Activated CD4-positive, CD25-positive, alpha-beta regulatory T cell treated with anti-CD3 and anti-CD28 coated beads, Interleukin-2, amount 50 U/mL, for 72 hours (primary cell): ENCODE data around the gene LRRC55.

Source experiments
- DNase-seq: peaks from one replicate; pipeline ENCODE4 v3.0.0; 2021

LRRC55 gene

GRCh38 chr11:57203882-57204480 is 22.2 kb downstream of the LRRC55 start:
- no peak for DNase-seq

DNA sequence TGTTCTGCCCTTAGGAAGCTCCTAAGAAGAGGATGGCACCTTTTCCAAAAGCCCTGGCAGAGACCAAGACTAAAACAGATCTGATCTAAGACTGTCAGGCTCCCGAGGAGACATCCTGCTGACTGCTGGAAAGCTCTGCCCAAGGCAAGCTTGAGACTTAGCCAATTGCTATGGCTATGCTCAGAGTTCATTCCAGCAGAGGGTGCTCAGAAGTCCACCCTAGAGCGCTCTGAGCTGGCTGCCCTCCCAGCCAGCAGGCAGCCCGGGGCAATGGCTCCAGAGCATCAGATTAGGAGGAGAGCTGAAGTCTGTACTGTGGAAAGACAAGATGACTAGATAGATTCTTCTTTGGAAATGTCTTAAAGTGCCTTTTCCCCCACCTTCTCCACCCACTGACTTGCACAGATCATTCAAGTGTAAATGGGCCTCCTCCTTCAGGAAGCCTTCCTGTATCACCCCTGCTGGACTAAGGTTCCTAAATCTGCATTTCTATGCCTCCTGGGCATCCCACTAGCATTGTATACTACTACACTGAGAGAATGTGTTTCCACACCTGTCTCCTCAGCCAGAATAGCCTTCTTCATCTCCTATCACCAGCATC is 23.4 kb downstream of the LRRC55 start:
- DNase-seq, result no peak

- no peak for DNase-seq
Observed at GRCh38 chr11:57207168-57207567, 25.4 kb downstream of the LRRC55 start.

DNA sequence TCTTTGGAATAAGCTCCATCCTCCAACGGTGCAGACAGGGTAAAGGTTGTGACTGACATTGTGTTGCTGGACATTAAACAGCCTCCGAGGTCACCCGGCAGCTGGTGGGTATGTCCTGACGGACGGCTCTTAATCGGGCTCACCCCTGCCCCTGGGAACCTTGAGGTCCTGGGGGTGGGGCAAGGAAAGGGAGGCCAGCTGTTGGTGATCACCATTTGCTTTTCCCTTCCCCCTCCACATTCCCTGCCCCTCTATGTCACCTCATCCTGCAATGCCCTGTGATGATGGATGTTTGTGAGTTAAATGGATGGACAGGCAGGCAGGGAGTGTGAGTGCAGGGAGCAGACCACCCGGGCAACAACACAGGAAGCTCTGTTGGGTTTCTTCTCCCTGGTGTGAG is 29.0 kb downstream of the LRRC55 start:
- no peak for DNase-seq

DNA sequence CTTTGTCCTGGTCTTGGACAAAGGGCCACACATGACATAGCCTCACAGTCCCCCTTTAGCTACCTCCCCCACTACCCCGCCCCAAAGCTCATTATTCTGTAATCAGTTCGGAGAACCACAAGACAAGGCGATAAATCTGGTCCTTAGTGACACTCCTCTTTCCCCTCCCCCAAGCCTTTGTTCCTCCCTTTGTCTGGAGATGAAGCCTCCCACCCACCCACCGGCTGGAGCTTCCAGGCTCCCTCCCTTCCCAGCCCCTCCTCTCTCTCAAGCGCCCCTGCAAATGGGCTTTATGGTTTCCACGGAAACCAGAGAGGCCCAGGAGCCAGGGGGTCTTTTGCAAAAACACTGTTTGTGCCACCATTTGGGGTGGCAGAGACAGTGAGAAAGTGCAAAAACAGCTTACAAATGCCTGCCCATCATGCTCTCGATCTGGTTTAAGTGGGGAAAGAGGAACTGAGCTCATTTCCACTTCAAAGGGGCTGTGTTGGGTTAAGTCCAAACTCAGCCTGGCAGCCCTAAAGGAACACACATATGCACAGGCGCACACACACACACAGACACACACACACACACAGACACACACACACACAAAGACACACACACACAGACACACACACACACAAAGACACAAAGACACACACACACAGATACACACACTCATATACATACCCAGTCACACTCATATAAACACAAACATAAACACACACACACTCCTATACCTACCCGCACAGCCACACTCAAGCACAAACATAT is 31.8 kb downstream of the LRRC55 start:
- DNase-seq, result no peak

DNA sequence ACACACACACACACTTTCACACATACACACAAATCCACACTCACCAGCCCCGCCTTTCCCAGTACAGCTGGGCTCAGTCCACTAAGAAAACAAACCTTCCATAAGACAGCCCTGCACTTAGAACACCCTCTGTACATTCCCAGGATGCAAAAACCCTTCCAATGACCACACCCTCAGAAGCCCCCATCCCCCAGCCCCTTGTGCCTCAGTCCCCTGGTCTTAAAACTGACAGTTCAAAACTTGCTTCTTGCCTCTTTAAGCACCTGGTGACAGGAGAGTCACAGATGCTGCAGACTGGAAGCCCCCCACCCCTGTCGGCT is 32.3 kb downstream of the LRRC55 start:
- no peak for DNase-seq

DNA sequence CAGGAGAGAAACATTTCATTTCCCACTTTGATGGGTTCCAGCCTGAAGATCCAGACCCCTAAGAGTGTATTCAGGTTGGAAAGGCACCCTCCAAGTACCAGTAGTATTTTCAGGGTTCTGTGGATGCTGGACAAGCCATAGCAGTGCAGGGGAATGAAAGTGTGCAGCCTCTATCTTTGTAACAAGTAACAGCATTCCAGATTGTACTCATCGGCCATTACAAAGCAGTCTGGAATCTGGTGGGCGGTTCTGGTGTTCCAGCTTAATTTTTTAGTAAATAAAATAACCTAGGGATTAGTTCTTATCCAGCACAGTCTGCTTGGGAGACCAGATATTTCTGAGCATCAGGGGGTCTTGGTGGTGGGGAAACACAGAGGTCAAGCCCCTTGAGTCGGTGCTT is 32.7 kb downstream of the LRRC55 start:
- DNase-seq, result no peak

DNA sequence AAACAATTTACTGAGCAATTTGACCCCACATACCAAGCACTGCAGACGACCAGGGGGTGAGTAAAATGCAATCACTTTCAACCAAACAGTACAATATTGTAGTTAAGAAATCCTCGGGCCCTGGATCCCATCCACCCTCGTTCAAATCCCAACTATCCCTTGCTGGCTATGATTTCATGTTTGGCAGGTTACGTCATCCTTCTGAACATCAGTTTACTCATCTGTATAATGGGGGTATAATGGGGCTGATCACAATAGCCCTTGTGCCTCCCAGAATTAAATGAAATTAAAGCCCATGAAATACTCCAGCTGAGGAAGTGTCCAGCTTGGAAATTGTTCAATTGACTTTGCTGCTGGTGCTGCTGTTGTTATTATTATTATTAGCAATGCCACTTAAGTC is 34.7 kb downstream of the LRRC55 start:
- DNase-seq, result no peak

- DNase-seq, result no peak
Observed at GRCh38 chr11:57217053-57217452, 35.3 kb downstream of the LRRC55 start.

GRCh38 chr11:57219021-57219627 is 37.4 kb downstream of the LRRC55 start:
- DNase-seq, result no peak

- no peak for DNase-seq
Observed at GRCh38 chr11:57222239-57222638, 40.5 kb downstream of the LRRC55 start.

- no peak for DNase-seq
Observed at GRCh38 chr11:57223601-57224000, 41.8 kb downstream of the LRRC55 start.

- no peak for DNase-seq
Observed at GRCh38 chr11:57224128-57224527, 42.4 kb downstream of the LRRC55 start.

DNA sequence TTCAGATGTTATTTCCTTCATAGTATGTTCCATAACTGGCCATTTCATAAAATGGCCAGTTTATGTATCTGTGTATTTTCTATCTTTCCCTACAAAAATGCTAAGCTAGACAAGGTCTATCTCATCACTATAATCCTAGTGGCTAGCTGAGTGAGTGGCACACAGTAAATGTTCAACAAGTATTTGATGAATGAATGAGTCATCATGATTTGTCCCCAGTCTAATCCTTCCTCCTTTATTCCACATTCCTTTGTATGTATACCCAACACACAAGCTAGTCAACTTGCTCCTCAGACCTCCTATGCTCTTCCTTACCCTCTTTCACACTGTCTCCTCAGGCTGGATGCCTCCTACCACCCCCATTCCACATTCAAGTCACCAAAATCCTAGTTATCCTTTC is 42.8 kb downstream of the LRRC55 start:
- DNase-seq, result no peak

- no peak for DNase-seq
Observed at GRCh38 chr11:57228600-57228999, 46.8 kb downstream of the LRRC55 start.

DNA sequence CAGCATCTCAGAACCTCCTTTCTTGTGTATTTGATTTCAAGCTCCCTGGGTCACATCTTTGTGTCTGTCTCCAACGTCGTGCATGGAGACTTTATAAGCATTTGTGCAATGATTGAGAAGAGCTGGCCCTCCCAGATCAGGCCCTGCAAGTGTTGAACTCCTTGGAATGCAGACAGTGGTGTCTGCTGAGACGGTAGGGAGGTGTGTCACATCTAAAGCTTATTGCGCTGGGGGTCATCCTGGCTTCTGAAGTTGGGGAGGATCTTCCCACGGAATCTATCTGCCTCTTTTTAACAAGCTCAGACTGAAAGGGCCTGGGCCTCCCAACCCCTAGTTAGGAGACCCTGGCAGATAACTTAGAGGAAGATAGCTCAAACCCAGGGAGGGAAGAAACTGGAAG is 48.6 kb downstream of the LRRC55 start:
- no peak for DNase-seq

GRCh38 chr11:57230791-57231538 is 49.2 kb downstream of the LRRC55 start:
- DNase-seq, result no peak

DNA sequence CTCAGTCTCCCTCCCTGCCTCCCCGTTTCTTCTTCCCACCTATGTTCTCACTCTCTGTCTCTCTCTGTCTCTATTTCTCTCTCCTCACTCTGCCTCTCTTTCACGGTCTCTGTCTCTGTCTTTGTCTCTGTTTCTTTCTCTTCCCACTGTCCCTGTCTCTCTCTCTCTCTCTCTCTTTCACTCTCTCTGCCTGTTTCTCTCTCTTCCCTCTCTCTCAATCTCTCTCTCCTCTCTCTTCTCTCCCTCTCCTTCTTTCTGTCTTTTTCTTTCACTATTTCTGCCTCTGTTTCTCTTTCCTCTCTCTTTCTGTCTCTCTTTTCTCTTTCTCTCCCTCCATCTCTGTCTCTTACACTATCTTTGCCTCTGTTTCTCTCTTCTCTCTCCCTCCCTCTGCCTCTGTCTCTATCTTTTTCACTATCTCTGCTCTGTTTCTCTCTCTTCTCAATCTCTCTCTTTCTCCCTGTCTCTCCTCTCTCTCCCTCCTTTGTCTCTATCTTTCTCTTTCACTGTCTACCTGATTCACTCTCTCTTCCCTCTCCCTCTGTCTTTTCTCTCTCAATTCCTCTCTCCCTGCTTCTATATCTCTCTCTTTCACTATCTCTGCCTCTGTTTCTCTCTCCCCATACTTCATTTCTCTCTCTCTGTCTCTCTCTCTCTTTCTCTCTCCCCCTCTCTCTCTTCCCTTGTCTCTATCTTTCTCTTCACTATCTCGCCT is 49.9 kb downstream of the LRRC55 start:
- no peak for DNase-seq

GRCh38 chr11:57233702-57234101 is 51.9 kb downstream of the LRRC55 start:
- DNase-seq, result no peak

DNA sequence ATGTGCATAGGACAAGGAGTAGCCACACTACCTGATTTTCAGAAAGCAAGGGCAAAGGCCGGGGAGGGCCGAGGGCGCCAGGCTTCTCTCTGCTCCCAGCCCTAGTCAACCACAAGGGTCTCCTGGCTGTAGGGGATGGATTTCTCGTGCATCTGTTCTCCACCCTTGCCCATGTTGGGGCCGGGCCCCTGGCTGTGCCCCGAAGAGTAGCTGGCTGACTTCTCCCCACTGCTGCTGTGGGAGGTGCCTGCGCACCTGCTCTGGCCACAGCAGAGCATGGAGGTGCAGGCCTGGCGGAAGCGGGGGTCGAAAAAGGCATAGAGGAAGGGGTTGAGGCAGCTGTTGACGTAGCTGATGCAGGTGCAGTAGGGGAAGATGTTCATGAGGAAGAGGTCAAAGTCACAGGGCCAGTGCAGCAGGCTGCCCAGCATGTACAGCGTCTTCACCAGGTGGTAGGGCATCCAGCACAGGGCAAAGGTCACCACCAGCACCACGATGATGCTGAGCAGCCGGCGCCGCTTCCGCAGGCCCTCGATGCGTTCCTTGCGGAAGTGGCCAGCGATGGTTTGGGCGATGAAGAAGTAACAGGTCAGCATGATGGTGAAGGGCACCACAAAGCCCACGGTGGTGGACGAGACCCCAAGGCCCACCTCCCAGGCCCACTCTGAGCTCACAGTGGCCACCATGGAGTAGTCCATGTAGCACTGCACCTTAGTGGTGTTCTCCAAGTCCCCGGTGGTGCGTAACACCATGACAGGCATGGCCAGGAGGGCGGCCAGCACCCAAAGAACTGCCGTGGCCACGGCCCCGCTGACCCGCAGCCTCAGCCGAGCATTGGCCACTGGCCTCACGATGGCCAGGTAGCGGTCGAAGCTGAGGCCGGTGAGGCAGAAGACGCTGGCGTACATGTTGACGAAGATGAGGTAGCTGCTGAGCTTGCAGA is 54.3 kb downstream of the LRRC55 start:
- DNase-seq, result no peak

- no peak for DNase-seq
Observed at GRCh38 chr11:57237204-57237681, 55.5 kb downstream of the LRRC55 start, which contains the start of gene APLNR. TSS of gene APLNR (minus strand) at chr11:57237250. CDS start at chr11:57237004, 246 bp downstream.
